ENCODE data around the gene NKX1-1.

NKX1-1 gene

DNA sequence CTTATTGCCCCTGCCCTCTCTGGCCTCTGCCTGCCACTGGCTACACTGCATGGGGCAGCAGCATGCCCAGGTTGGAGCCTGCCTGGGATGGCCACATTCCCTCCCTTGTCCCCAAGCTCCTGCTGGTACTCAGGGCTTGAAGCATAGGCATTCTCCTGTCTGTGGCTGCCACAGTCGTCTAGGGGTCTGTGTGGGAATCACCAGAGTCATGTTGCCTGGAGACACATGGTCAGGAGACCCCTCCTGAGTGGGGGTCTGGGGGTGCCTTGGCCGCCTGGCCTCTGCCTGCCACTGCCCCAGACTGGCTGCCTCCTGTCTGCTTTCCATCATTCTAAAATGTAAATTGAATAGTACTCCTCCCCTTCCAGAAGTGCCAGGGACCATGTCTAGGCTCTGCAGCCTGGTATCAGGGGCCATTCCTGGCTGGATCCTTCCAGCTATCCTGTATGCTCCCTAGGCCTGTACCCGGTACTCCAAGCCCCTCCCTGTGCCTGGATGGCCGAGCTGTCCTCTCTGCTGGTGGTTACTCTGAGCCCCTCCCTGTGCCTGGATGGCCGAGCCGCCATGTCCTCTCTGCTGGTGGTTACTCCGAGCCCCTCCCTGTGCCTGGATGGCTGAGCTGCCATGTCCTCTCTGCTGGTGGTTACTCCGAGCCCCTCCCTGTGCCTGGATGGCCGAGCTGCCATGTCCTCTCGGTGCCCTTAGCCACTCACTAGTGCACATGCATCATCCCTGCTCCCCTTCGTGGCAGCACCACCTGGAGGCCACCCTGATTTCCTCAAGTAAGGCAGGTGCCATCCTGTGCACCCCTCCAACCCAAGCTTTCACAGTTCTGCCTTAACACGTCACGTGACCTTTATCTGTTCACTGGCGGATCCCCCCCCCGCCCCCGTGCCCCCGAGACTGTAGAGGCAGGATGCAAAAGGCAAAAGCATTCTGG, 5.5 kb upstream of the NKX1-1 start:
- H2BK120ac ChIP-seq (ENCODE audit: insufficient read depth, low read length, poor library complexity), result no peak overlapping the region
- no peak overlapping the region for H2AFZ ChIP-seq (ENCODE audit: insufficient read depth, low read length, poor library complexity)
- no peaks in the 10 kb centered on the region for H3K36me3 ChIP-seq (ENCODE audit: control insufficient read depth in 1 of 2, insufficient read depth in 2 of 2, low read length in 2 of 2)
- no peak overlapping the region for H4K12ac ChIP-seq (ENCODE audit: low read depth, low read length)
- H4K8ac ChIP-seq (ENCODE audit: low read depth, low read length), result no peak overlapping the region
- no peak overlapping the region for H3K4ac ChIP-seq (ENCODE audit: low read depth, low read length)
- no peak overlapping the region for H3K27ac ChIP-seq (ENCODE audit: low read depth, low read length)
- H3K27me3 ChIP-seq (ENCODE audit: insufficient read depth, low read length), result peaks cover 48% of the 10 kb centered on the region
- H3K79me1 ChIP-seq (ENCODE audit: low read length), result no peaks in the 10 kb centered on the region
- DNase-seq, result no peak
- no CpG with 5 or more reads among the region's 17 CpGs for WGBS (ENCODE audit: extremely low coverage, insufficient coverage, insufficient read length)
- no peak overlapping the region for H3K18ac ChIP-seq (ENCODE audit: low read length)
- H3K14ac ChIP-seq (ENCODE audit: low read length), result no peak overlapping the region
- H3K9me3 ChIP-seq (ENCODE audit: insufficient read depth, low read depth, low read length), result peaks cover 30% of the 10 kb centered on the region
- H3K9ac ChIP-seq (ENCODE audit: low read length), result no peak overlapping the region
- no peak overlapping the region for H2AK5ac ChIP-seq (ENCODE audit: low read length)
- H3K23ac ChIP-seq (ENCODE audit: low read length), result no peak overlapping the region
- no peaks in the 10 kb centered on the region for H3K4me1 ChIP-seq (ENCODE audit: control insufficient read depth in 1 of 2, insufficient read depth in 2 of 2, low read length in 2 of 2)
- no peak overlapping the region for H3K4me3 ChIP-seq (ENCODE audit: low read depth, low read length)
- no peak overlapping the region for H3K4me2 ChIP-seq (ENCODE audit: low read length)
- no peak overlapping the region for H4K91ac ChIP-seq (ENCODE audit: low read depth, low read length)
- no peak overlapping the region for H2BK5ac ChIP-seq (ENCODE audit: low read depth, low read length, poor library complexity)
- H3K79me2 ChIP-seq (ENCODE audit: control insufficient read depth, insufficient read depth, low read length, poor library complexity), result no peaks in the 10 kb centered on the region
- no peak overlapping the region for H2BK12ac ChIP-seq (ENCODE audit: low read length)

DNA sequence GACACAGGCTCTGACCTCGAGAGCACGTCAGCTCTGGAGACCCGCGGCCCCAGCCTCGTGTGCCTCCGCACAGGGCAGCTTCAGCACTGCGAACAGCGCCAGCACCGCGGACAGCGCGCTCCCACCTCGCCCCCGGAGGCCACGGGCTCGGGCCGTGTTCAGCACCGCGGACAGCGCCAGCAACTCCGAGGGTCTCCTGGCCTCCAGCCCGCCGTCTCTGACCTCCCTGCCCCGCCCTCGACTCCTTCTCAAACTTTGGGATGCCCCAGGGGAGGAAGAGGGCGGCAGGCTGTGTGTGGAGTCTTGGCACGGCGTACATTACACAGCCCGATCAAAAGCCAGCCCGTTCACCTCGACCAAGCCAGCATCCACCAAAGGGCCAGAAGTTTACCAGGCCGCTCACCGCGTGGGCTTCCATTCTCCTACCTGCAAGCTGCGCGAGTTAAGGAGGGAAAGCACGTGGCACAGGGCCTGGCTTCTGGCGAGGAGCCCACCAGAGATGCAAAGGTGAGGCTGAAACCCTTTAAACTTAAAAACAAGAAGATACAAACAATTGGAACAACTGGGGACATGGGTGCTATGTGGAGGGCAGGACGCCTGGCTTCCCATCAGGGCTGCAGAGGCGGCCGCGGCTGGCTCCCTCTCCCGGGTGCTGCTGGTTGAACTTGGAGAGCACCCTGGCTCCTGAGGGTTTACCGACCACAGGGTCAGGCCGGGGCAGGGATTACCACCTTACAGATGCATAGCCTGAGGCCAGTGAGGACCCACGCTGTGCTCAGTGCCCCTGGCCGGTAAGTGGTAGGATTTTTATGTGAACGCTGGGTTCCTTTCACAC, 4.5 kb upstream of the NKX1-1 start:
- H3K27me3 ChIP-seq (ENCODE audit: insufficient read depth, low read length), result peaks cover 58% of the 10 kb centered on the region
- no peak overlapping the region for H2BK12ac ChIP-seq (ENCODE audit: low read length)
- H2BK5ac ChIP-seq (ENCODE audit: low read depth, low read length, poor library complexity), result no peak overlapping the region
- no peak overlapping the region for H3K4me2 ChIP-seq (ENCODE audit: low read length)
- no peaks in the 10 kb centered on the region for H3K79me1 ChIP-seq (ENCODE audit: low read length)
- H3K79me2 ChIP-seq (ENCODE audit: control insufficient read depth, insufficient read depth, low read length, poor library complexity), result no peaks in the 10 kb centered on the region
- H3K18ac ChIP-seq (ENCODE audit: low read length), result no peak overlapping the region
- no peak overlapping the region for H4K91ac ChIP-seq (ENCODE audit: low read depth, low read length)
- no peaks in the 10 kb centered on the region for H3K36me3 ChIP-seq (ENCODE audit: control insufficient read depth in 1 of 2, insufficient read depth in 2 of 2, low read length in 2 of 2)
- no peak overlapping the region for H3K27ac ChIP-seq (ENCODE audit: low read depth, low read length)
- no CpG with 5 or more reads among the region's 48 CpGs for WGBS (ENCODE audit: extremely low coverage, insufficient coverage, insufficient read length)
- no peak overlapping the region for H2AK5ac ChIP-seq (ENCODE audit: low read length)
- H3K4me3 ChIP-seq (ENCODE audit: low read depth, low read length), result no peak overlapping the region
- no peak overlapping the region for H4K12ac ChIP-seq (ENCODE audit: low read depth, low read length)
- H3K4me1 ChIP-seq (ENCODE audit: control insufficient read depth in 1 of 2, insufficient read depth in 2 of 2, low read length in 2 of 2), result no peaks in the 10 kb centered on the region
- H2BK120ac ChIP-seq (ENCODE audit: insufficient read depth, low read length, poor library complexity), result no peak overlapping the region
- no peak overlapping the region for H3K9ac ChIP-seq (ENCODE audit: low read length)
- peaks cover 33% of the 10 kb centered on the region for H3K9me3 ChIP-seq (ENCODE audit: insufficient read depth, low read depth, low read length)
- H3K4ac ChIP-seq (ENCODE audit: low read depth, low read length), result no peak overlapping the region
- DNase-seq, result peak in 1 of 2 donors; percentile 65
- no peak overlapping the region for H3K14ac ChIP-seq (ENCODE audit: low read length)
- no peak overlapping the region for H3K23ac ChIP-seq (ENCODE audit: low read length)
- no peak overlapping the region for H2AFZ ChIP-seq (ENCODE audit: insufficient read depth, low read length, poor library complexity)
- H4K8ac ChIP-seq (ENCODE audit: low read depth, low read length), result no peak overlapping the region

DNA sequence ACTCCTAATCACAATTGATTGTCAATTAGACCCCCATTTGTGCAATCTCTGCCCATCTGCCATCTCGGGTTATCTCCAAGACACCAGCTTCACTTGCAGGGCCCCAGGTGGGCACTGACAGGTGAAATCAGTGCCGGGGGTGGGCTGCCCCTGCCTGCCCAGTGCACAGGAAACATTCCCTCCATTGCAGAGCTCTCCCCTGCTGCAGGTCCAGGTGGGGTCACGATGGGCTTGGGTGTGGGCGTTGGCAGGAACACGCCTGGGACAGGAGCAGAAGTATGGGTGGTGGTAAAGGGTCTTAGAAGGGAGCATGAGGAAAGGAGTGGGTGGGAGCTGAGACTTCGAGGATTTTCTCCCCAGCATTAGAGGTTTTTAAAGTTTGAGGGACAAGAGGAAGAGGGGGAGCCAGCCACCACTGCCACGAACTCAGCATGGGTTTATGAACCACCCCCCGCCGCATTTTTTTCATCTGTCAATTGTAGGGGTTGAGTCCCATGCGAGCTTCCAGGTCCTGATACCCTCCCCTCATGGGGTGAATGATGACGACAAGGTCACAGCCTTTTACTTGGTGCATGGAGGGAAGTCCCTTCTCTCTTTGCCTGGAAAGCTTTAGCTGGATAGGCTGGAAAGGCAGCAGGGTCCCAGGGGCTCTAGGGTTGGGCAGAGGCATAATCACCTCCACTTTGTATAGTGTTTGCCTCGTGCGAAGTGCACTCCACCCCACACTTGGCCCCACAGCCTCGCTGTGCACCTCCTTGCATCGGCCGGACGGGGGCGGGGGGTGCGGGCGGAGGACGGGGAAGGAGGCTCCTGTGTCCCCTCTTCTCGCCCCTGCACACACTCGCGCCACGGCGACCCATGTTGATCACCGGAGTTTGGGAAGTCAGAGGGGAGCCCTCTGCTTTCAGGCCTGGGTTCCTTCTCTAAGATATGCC, 3.5 kb upstream of the NKX1-1 start:
- Histone ChIP-seq H3K9ac (ENCODE audit: low read length) (no peak overlapping the region), H3K36me3 (ENCODE audit: control insufficient read depth in 1 of 2, insufficient read depth in 2 of 2, low read length in 2 of 2) (no peaks in the 10 kb centered on the region), H2AK5ac (ENCODE audit: low read length) (no peak overlapping the region), H3K4me3 (ENCODE audit: low read depth, low read length) (no peak overlapping the region), H3K14ac (ENCODE audit: low read length) (no peak overlapping the region), H3K23ac (ENCODE audit: low read length) (no peak overlapping the region), H2BK5ac (ENCODE audit: low read depth, low read length, poor library complexity) (no peak overlapping the region), H3K79me1 (ENCODE audit: low read length) (no peaks in the 10 kb centered on the region), H2AFZ (ENCODE audit: insufficient read depth, low read length, poor library complexity) (no peak overlapping the region), H3K4me2 (ENCODE audit: low read length) (no peak overlapping the region), H3K9me3 (ENCODE audit: insufficient read depth, low read depth, low read length) (peaks cover 38% of the 10 kb centered on the region), H3K4me1 (ENCODE audit: control insufficient read depth in 1 of 2, insufficient read depth in 2 of 2, low read length in 2 of 2) (no peaks in the 10 kb centered on the region), H2BK12ac (ENCODE audit: low read length) (no peak overlapping the region), H2BK120ac (ENCODE audit: insufficient read depth, low read length, poor library complexity) (no peak overlapping the region), H4K8ac (ENCODE audit: low read depth, low read length) (no peak overlapping the region), H3K27ac (ENCODE audit: low read depth, low read length) (no peak overlapping the region), H4K12ac (ENCODE audit: low read depth, low read length) (no peak overlapping the region), H3K27me3 (ENCODE audit: insufficient read depth, low read length) (peaks cover 62% of the 10 kb centered on the region), H3K79me2 (ENCODE audit: control insufficient read depth, insufficient read depth, low read length, poor library complexity) (no peaks in the 10 kb centered on the region), H3K4ac (ENCODE audit: low read depth, low read length) (no peak overlapping the region), H4K91ac (ENCODE audit: low read depth, low read length) (no peak overlapping the region), H3K18ac (ENCODE audit: low read length) (no peak overlapping the region)
- no peak for DNase-seq
- WGBS (ENCODE audit: extremely low coverage, insufficient coverage, insufficient read length), result no CpG with 5 or more reads among the region's 27 CpGs

DNA sequence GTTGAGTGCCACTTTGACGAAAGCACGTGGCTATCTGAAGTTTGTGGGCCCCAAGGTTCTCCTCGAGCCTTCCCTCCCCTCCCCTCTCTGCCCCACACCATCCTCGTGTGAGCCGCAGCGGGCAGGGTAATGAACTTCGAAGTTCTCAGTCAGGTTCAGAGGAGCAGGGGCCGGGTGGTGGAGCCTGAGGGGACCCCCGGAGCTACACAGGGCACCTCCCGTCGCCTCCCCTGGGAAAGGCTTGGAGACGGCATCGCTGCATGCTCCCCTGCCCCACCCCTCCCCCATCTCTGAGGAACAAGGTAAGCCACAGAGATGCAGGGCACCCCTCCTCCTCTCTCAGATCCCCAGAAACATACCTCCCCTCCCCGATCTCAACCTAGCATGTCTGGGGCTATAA, 2.8 kb upstream of the NKX1-1 start:
- H3K79me1 ChIP-seq (ENCODE audit: low read length), result no peaks in the 10 kb centered on the region
- no peaks in the 10 kb centered on the region for H3K36me3 ChIP-seq (ENCODE audit: control insufficient read depth in 1 of 2, insufficient read depth in 2 of 2, low read length in 2 of 2)
- no peak overlapping the region for H3K23ac ChIP-seq (ENCODE audit: low read length)
- H3K18ac ChIP-seq (ENCODE audit: low read length), result no peak overlapping the region
- H3K9ac ChIP-seq (ENCODE audit: low read length), result no peak overlapping the region
- H2BK5ac ChIP-seq (ENCODE audit: low read depth, low read length, poor library complexity), result no peak overlapping the region
- H4K8ac ChIP-seq (ENCODE audit: low read depth, low read length), result no peak overlapping the region
- no peaks in the 10 kb centered on the region for H3K4me1 ChIP-seq (ENCODE audit: control insufficient read depth in 1 of 2, insufficient read depth in 2 of 2, low read length in 2 of 2)
- H3K79me2 ChIP-seq (ENCODE audit: control insufficient read depth, insufficient read depth, low read length, poor library complexity), result no peaks in the 10 kb centered on the region
- WGBS (ENCODE audit: extremely low coverage, insufficient coverage, insufficient read length), result no CpG with 5 or more reads among the region's 14 CpGs
- H2AFZ ChIP-seq (ENCODE audit: insufficient read depth, low read length, poor library complexity), result no peak overlapping the region
- DNase-seq, result no peak
- no peak overlapping the region for H2BK120ac ChIP-seq (ENCODE audit: insufficient read depth, low read length, poor library complexity)
- H4K12ac ChIP-seq (ENCODE audit: low read depth, low read length), result no peak overlapping the region
- H2BK12ac ChIP-seq (ENCODE audit: low read length), result no peak overlapping the region
- H3K27me3 ChIP-seq (ENCODE audit: insufficient read depth, low read length), result peaks cover 69% of the 10 kb centered on the region
- no peak overlapping the region for H3K4me3 ChIP-seq (ENCODE audit: low read depth, low read length)
- no peak overlapping the region for H3K4me2 ChIP-seq (ENCODE audit: low read length)
- no peak overlapping the region for H2AK5ac ChIP-seq (ENCODE audit: low read length)
- H3K27ac ChIP-seq (ENCODE audit: low read depth, low read length), result no peak overlapping the region
- peaks cover 42% of the 10 kb centered on the region for H3K9me3 ChIP-seq (ENCODE audit: insufficient read depth, low read depth, low read length)
- no peak overlapping the region for H3K4ac ChIP-seq (ENCODE audit: low read depth, low read length)
- H4K91ac ChIP-seq (ENCODE audit: low read depth, low read length), result no peak overlapping the region
- no peak overlapping the region for H3K14ac ChIP-seq (ENCODE audit: low read length)

Measured in trophoblast cell (in vitro differentiated cells and primary cell).